SK-N-SH treated with all-trans-retinoic acid at 6 μM for 48 hours (cell line): ENCODE measurements around the gene ZNF611.
"Not testable (repeated sequence)": the region's sequence is repeated elsewhere in the genome, so short reads cannot be mapped to it uniquely, and the experiment has no call there.

Experiments
- ATAC-seq: fragments of 200-7000 bp; cut with Tn5 transposase; 3 replicates; pipeline ENCODE4 v1.9.1; 2020; ENCODE audit warnings: mild to moderate bottlenecking, moderate library complexity
- ARNTL ChIP-seq: fragments of 450-650 bp; formaldehyde crosslinking; IDR thresholded peaks from 2 replicates; pipeline ENCODE4 v1.5.0; 2020; ENCODE audit warnings: low read depth, mild to moderate bottlenecking, moderate library complexity, borderline replicate concordance
- BACH2 ChIP-seq: fragments of 250-450 bp; sonication (Bioruptor Pico); IDR thresholded peaks from 2 replicates; pipeline ENCODE4 v1.9.0; 2021; ENCODE audit warnings: mild to moderate bottlenecking, borderline replicate concordance
- CREB5 ChIP-seq: fragments of 250-450 bp; sonication (Bioruptor Pico); IDR thresholded peaks from 2 replicates; pipeline ENCODE4 v1.5.1; 2020; ENCODE audit warnings: low read depth, mild to moderate bottlenecking, moderate library complexity
- CSRNP3 ChIP-seq: fragments of 250-450 bp; sonication (Bioruptor Pico); IDR thresholded peaks from 2 replicates; pipeline ENCODE4 v1.5.1; 2021; ENCODE audit warnings: mild to moderate bottlenecking, moderate library complexity
- GLIS3 ChIP-seq: fragments of 250-450 bp; sonication (Bioruptor Pico); IDR thresholded peaks from 2 replicates; pipeline ENCODE4 v1.5.0; 2020; ENCODE audit warnings: mild to moderate bottlenecking, moderate library complexity
- ISL1 ChIP-seq: fragments of 250-450 bp; sonication (Bioruptor Pico); IDR thresholded peaks from 2 replicates; pipeline ENCODE4 v2.1.2; 2022; ENCODE audit warnings: mild to moderate bottlenecking, moderate library complexity
- OSR1 ChIP-seq: fragments of 250-450 bp; sonication (Bioruptor Pico); IDR thresholded peaks from 2 replicates; pipeline ENCODE4 v1.8.0; 2022; ENCODE audit warnings: moderate library complexity, mild to moderate bottlenecking, inconsistent platforms
- PATZ1 ChIP-seq: fragments of 250-450 bp; sonication (Bioruptor Pico); IDR thresholded peaks from 2 replicates; pipeline ENCODE4 v1.8.0; 2020; ENCODE audit warnings: mild to moderate bottlenecking, moderate library complexity, borderline replicate concordance
- POU6F1 ChIP-seq: fragments of 250-450 bp; sonication (Bioruptor Pico); IDR thresholded peaks from 2 replicates; pipeline ENCODE4 v1.8.0; 2021; ENCODE audit warnings: low read depth, mild to moderate bottlenecking, moderate library complexity, borderline replicate concordance
- PPARA ChIP-seq: fragments of 250-450 bp; sonication (Bioruptor Pico); IDR thresholded peaks from 2 replicates; pipeline ENCODE4 v1.5.0; 2020; ENCODE audit warnings: mild to moderate bottlenecking, borderline replicate concordance
- RARB ChIP-seq: fragments of 250-450 bp; sonication (Bioruptor Pico); IDR thresholded peaks from 2 replicates; pipeline ENCODE4 v1.8.0; 2021; ENCODE audit warnings: mild to moderate bottlenecking, moderate library complexity
- TCF4 ChIP-seq: fragments of 250-450 bp; sonication (Bioruptor Pico); IDR thresholded peaks from 2 replicates; pipeline ENCODE4 v1.8.0; 2021; ENCODE audit warnings: mild to moderate bottlenecking, moderate library complexity, borderline replicate concordance
- TOX ChIP-seq: fragments of 250-450 bp; sonication (Bioruptor Pico); IDR thresholded peaks from 2 replicates; pipeline ENCODE4 v1.8.0; 2021; ENCODE audit warnings: mild to moderate bottlenecking, moderate library complexity, borderline replicate concordance
- ZC3H10 ChIP-seq: fragments of 250-450 bp; sonication (Bioruptor Pico); IDR thresholded peaks from 2 replicates; pipeline ENCODE4 v1.5.1; 2021; ENCODE audit warnings: mild to moderate bottlenecking, moderate library complexity
- ZFP3 ChIP-seq: fragments of 250-450 bp; sonication (Bioruptor Pico); IDR thresholded peaks from 2 replicates; pipeline ENCODE4 v1.5.0; 2020; ENCODE audit warnings: mild to moderate bottlenecking, moderate library complexity
- ZFP30 ChIP-seq: fragments of 450-650 bp; formaldehyde crosslinking; IDR thresholded peaks from 2 replicates; pipeline ENCODE4 v1.5.0; 2022; ENCODE audit warnings: mild to moderate bottlenecking, moderate library complexity
- ZNF565 ChIP-seq: fragments of 450-650 bp; formaldehyde crosslinking; conservative IDR thresholded peaks from 2 replicates; pipeline ENCODE4 v1.5.0; 2020; ENCODE audit warnings: low read depth, mild to moderate bottlenecking, moderate library complexity
- ZNF70 ChIP-seq: fragments of 450-650 bp; formaldehyde crosslinking; IDR thresholded peaks from 2 replicates; pipeline ENCODE4 v1.5.0; 2020; ENCODE audit warnings: mild to moderate bottlenecking, moderate library complexity
- ZNF8 ChIP-seq: fragments of 450-650 bp; formaldehyde crosslinking; IDR thresholded peaks from 2 replicates; pipeline ENCODE4 v1.5.0; 2020; ENCODE audit warnings: mild to moderate bottlenecking, moderate library complexity

ZNF611 gene

GRCh38 chr19:52734331-52734892 lies 432 bp downstream of the ZNF611 start:
- TF ChIP-seq ZFP3 (CRISPR knock-in tag) (no peak), ZNF70 (CRISPR knock-in tag) (no peak), TOX (CRISPR knock-in tag) (no peak), ZNF565 (CRISPR knock-in tag) (no peak), GLIS3 (CRISPR knock-in tag) (no peak), OSR1 (CRISPR knock-in tag) (no peak), POU6F1 (CRISPR knock-in tag) (no peak), RARB (CRISPR knock-in tag) (no peak)
- TF ChIP-seq, all 23 proteins: peak for 0

GRCh38 chr19:52726051-52726450 lies 8.8 kb downstream of the ZNF611 start:
- not testable (repeated sequence) for ATAC-seq

More at GRCh38 chr19:52734331-52734892, 432 bp downstream of the ZNF611 start:
- ATAC-seq, result peak; percentile 67

- no peak for TF ChIP-seq ISL1 (CRISPR knock-in tag)
- TF ChIP-seq ZNF565 (CRISPR knock-in tag), result no peak
- no peak for TF ChIP-seq PPARA (CRISPR knock-in tag)
- TF ChIP-seq TCF4, result no peak
- TF ChIP-seq PATZ1 (CRISPR knock-in tag), result no peak
- TF ChIP-seq POU6F1 (CRISPR knock-in tag), result no peak
- TF ChIP-seq ZFP3 (CRISPR knock-in tag), result no peak
- no peak for TF ChIP-seq CREB5 (CRISPR knock-in tag)
- TF ChIP-seq, all 23 proteins: peak for 0
- no peak for ATAC-seq
Measured at GRCh38 chr19:52725528-52725961, 9.3 kb downstream of the ZNF611 start.

- TF ChIP-seq ZC3H10 (CRISPR knock-in tag) (no peak), ZFP30 (CRISPR knock-in tag) (no peak), ISL1 (CRISPR knock-in tag) (no peak), TOX (CRISPR knock-in tag) (no peak), ZFP3 (CRISPR knock-in tag) (no peak), CREB5 (CRISPR knock-in tag) (no peak), TCF4 (no peak), CSRNP3 (CRISPR knock-in tag) (no peak), ZNF8 (no peak), PATZ1 (CRISPR knock-in tag) (no peak), RARB (CRISPR knock-in tag) (no peak), ARNTL (CRISPR knock-in tag) (no peak), BACH2 (CRISPR knock-in tag) (no peak), GLIS3 (CRISPR knock-in tag) (no peak), OSR1 (CRISPR knock-in tag) (no peak)
- no peak for ATAC-seq
Measured at GRCh38 chr19:52724701-52725514, 9.9 kb downstream of the ZNF611 start.

GRCh38 chr19:52723907-52724598 lies 10.8 kb downstream of the ZNF611 start:
- not testable (repeated sequence) for ATAC-seq
